NB4 (cell line): Measurements from ENCODE around the gene EFCAB12.

Experiments used
- MAX ChIP-seq: IDR thresholded peaks from 2 replicates; pipeline ENCODE4 v1.6.1; 2011; ENCODE audit warnings: low read depth, low read length
- MYC ChIP-seq: IDR thresholded peaks from 2 replicates; pipeline ENCODE4 v1.6.1; 2011; ENCODE audit warnings: low read depth, low read length
- POLR2A ChIP-seq: IDR thresholded peaks from 2 replicates; pipeline ENCODE4 v1.6.1; 2011; ENCODE audit warnings: mild to moderate bottlenecking; ENCODE audit not compliant: insufficient read length; ENCODE audit errors: extremely low read depth
- TF ChIP-seq, protein P1 (sequence below): IDR thresholded peaks from one replicate; pipeline ENCODE4 v1.5.1; 2012; ENCODE audit warnings: low read depth, low read length

GRCh38 chr3:129470861-129471260 lies 42.4 kb upstream of the EFCAB12 start:
- TF ChIP-seq, protein P1, sequence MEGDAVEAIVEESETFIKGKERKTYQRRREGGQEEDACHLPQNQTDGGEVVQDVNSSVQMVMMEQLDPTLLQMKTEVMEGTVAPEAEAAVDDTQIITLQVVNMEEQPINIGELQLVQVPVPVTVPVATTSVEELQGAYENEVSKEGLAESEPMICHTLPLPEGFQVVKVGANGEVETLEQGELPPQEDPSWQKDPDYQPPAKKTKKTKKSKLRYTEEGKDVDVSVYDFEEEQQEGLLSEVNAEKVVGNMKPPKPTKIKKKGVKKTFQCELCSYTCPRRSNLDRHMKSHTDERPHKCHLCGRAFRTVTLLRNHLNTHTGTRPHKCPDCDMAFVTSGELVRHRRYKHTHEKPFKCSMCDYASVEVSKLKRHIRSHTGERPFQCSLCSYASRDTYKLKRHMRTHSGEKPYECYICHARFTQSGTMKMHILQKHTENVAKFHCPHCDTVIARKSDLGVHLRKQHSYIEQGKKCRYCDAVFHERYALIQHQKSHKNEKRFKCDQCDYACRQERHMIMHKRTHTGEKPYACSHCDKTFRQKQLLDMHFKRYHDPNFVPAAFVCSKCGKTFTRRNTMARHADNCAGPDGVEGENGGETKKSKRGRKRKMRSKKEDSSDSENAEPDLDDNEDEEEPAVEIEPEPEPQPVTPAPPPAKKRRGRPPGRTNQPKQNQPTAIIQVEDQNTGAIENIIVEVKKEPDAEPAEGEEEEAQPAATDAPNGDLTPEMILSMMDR: no peak
- TF ChIP-seq POLR2A: no peak
- no peak for TF ChIP-seq MYC
- TF ChIP-seq MAX: no peak
